Measurements from ENCODE around the gene MYBPC3.

The MYBPC3 gene

DNA sequence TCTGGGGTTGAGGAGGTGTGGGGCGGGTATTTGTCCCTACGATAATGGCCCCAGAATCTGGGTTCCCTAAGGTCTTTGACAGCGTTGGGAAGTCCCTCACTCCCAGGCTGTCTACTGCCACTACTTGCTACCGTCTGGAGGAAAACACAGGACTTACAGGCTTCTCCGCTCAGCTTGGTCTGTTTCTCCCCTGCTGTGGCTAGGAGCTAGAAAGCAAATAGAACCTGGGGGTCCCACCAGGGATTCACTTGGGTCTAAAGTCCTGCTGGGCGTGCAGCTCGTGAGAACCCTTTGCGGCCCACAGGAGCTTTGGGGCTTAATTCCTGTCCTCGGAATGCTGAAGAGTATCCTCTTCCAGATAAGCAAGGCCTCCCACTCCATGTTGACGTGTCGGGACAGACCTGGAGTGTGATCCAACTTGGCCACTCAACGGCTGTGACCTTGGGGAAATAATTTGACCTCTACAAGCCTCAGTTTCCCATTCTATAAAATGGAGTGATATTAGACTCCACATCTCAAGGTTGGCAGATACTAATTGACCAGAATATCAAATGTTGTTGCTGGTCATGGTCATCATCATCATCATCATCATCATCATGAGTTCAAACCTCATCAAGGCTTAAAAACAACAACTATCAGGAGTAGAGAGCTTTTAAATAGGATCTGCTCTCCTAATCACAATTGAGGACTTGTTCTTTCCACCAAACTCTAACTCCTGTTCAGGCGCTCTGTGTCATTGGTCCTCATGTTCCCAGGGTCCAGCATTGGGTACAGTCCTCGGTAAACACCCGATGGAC lies 1.7 kb upstream of the MYBPC3 start:
- Histone ChIP-seq H3K4me3 (ENCODE audit: low read length) (peak overlapping the region; percentile 56; the same call in 1 of the 2 replicates), H3K36me3 (ENCODE audit: insufficient read depth, low read depth, low read length) (no peaks in the 10 kb centered on the region), H3K27me3 (ENCODE audit: insufficient read depth, low read length) (no peaks in the 10 kb centered on the region), H3K9me3 (ENCODE audit: insufficient read depth, low read depth, low read length) (no peaks in the 10 kb centered on the region), H3K4me1 (ENCODE audit: insufficient read depth, low read length) (no peaks in the 10 kb centered on the region), H3K9ac (ENCODE audit: low read depth, low read length) (peak overlapping the region; percentile 36; the same call in 1 of the 2 replicates), H3K27ac (ENCODE audit: low read length) (no peak overlapping the region)

DNA sequence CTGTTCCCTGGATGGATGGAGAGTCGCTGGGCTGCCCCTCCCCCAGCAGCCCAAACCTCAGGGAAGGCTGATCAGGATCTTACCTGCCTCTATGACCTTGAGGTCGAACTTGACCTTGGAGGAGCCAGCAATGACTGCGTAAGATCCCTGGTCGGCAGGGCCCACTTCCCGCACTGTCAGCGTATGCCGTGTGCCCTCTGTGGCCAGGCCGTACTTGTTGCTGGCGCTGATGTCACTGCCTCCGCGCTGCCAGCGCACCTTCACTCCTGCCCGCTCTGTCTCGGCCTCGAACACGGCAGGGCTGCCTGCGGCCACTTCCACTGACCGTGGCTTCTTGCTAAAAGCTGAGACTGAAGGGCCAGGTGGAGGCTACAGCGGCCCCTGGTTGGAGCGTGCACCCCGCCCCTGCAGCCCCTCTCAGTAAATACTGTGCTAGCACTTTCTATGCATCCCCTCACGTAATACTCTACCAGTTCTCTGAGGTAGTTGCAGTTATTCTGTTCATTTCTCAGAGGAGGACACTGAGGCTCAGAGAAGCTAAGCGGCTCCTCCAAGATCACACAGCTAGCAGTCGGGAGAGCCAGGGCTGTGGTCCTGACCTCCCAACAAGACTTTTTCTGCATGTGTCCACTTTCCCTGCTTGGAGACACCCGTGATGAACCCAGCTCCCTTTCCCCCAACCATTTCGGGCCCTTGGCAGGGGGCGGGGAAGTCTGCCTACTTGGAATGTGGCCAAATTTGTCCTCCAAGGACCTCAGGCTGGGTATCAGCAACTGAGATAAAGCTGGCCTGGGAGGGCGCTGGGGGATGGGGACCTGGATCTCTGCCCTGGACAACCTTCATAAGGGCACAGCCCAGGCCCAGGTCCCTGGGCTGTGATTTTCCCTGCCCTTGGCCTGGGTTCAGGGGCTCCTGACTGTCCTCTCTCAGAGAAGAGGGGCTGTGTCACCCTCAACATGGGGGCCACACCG lies 1.1 kb downstream of the MYBPC3 start:
- Histone ChIP-seq H3K4me3 (ENCODE audit: low read length) (no peak overlapping the region), H3K9ac (ENCODE audit: low read depth, low read length) (no peak overlapping the region), H3K4me1 (ENCODE audit: insufficient read depth, low read length) (no peaks in the 10 kb centered on the region), H3K27me3 (ENCODE audit: insufficient read depth, low read length) (no peaks in the 10 kb centered on the region), H3K36me3 (ENCODE audit: insufficient read depth, low read depth, low read length) (no peaks in the 10 kb centered on the region), H3K9me3 (ENCODE audit: insufficient read depth, low read depth, low read length) (no peaks in the 10 kb centered on the region), H3K27ac (ENCODE audit: low read length) (no peak overlapping the region)

GRCh38 chr11:47350315-47350714 lies 2.2 kb downstream of the MYBPC3 start:
- no peaks in the 10 kb centered on the region for H3K9me3 ChIP-seq (ENCODE audit: insufficient read depth, low read depth, low read length)
- H3K4me1 ChIP-seq (ENCODE audit: insufficient read depth, low read length): no peaks in the 10 kb centered on the region
- H3K4me3 ChIP-seq (ENCODE audit: low read length): no peak overlapping the region
- no peak overlapping the region for H3K27ac ChIP-seq (ENCODE audit: low read length)
- no peaks in the 10 kb centered on the region for H3K27me3 ChIP-seq (ENCODE audit: insufficient read depth, low read length)
- no peaks in the 10 kb centered on the region for H3K36me3 ChIP-seq (ENCODE audit: insufficient read depth, low read depth, low read length)
- no peak overlapping the region for H3K9ac ChIP-seq (ENCODE audit: low read depth, low read length)

- Histone ChIP-seq H3K9me3 (ENCODE audit: insufficient read depth, low read depth, low read length) (no peaks in the 10 kb centered on the region), H3K27ac (ENCODE audit: low read length) (no peak overlapping the region), H3K36me3 (ENCODE audit: insufficient read depth, low read depth, low read length) (no peaks in the 10 kb centered on the region), H3K4me3 (ENCODE audit: low read length) (no peak overlapping the region), H3K4me1 (ENCODE audit: insufficient read depth, low read length) (no peaks in the 10 kb centered on the region), H3K27me3 (ENCODE audit: insufficient read depth, low read length) (no peaks in the 10 kb centered on the region; the same call in 1 of the 2 replicates), H3K9ac (ENCODE audit: low read depth, low read length) (no peak overlapping the region)
These were observed 2.9 kb downstream of the MYBPC3 start for GRCh38 chr11:47349521-47350095.

GRCh38 chr11:47348859-47349258 lies 3.6 kb downstream of the MYBPC3 start:
- H3K9me3 ChIP-seq (ENCODE audit: insufficient read depth, low read depth, low read length): no peaks in the 10 kb centered on the region
- H3K27ac ChIP-seq (ENCODE audit: low read length): no peak overlapping the region
- H3K4me1 ChIP-seq (ENCODE audit: insufficient read depth, low read length): no peaks in the 10 kb centered on the region
- no peaks in the 10 kb centered on the region; the same call in 1 of the 2 replicates for H3K27me3 ChIP-seq (ENCODE audit: insufficient read depth, low read length)
- H3K36me3 ChIP-seq (ENCODE audit: insufficient read depth, low read depth, low read length): no peaks in the 10 kb centered on the region
- H3K4me3 ChIP-seq (ENCODE audit: low read length): no peak overlapping the region
- H3K9ac ChIP-seq (ENCODE audit: low read depth, low read length): no peak overlapping the region

- Histone ChIP-seq H3K9me3 (ENCODE audit: insufficient read depth, low read depth, low read length) (no peaks in the 10 kb centered on the region), H3K9ac (ENCODE audit: low read depth, low read length) (no peak overlapping the region), H3K4me3 (ENCODE audit: low read length) (no peak overlapping the region), H3K36me3 (ENCODE audit: insufficient read depth, low read depth, low read length) (no peaks in the 10 kb centered on the region), H3K27ac (ENCODE audit: low read length) (no peak overlapping the region), H3K27me3 (ENCODE audit: insufficient read depth, low read length) (no peaks in the 10 kb centered on the region; the same call in 1 of the 2 replicates), H3K4me1 (ENCODE audit: insufficient read depth, low read length) (no peaks in the 10 kb centered on the region)
These were observed 4.2 kb downstream of the MYBPC3 start for GRCh38 chr11:47348131-47348802.

DNA sequence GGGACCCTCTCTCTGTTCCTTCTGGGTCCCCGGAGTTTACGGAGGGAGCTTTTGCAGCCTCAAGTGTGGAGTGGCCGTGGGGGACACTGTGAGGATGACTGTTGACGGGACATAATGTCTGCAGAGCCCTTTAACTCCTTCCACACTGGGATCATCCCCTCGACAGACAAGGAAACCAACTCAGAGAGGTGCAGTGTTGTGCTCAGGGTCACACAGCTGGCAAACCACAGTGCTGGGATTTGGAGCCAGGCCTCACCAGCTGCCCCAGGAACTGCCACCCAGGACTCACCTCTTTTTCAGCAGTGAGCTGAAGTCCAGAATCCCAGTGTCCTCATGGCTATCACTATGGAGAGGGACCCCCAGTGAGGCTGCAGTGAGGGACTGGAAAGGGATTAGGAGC lies 5.4 kb downstream of the MYBPC3 start:
- Histone ChIP-seq H3K27ac (ENCODE audit: low read length) (no peak overlapping the region), H3K4me1 (ENCODE audit: insufficient read depth, low read length) (no peaks in the 10 kb centered on the region), H3K4me3 (ENCODE audit: low read length) (no peak overlapping the region), H3K36me3 (ENCODE audit: insufficient read depth, low read depth, low read length) (no peaks in the 10 kb centered on the region), H3K9me3 (ENCODE audit: insufficient read depth, low read depth, low read length) (no peaks in the 10 kb centered on the region), H3K27me3 (ENCODE audit: insufficient read depth, low read length) (no peaks in the 10 kb centered on the region; the same call in 1 of the 2 replicates), H3K9ac (ENCODE audit: low read depth, low read length) (no peak overlapping the region)

GRCh38 chr11:47345890-47346563 lies 6.5 kb downstream of the MYBPC3 start:
- Histone ChIP-seq H3K4me1 (ENCODE audit: insufficient read depth, low read length) (no peaks in the 10 kb centered on the region), H3K27me3 (ENCODE audit: insufficient read depth, low read length) (no peaks in the 10 kb centered on the region; the same call in 1 of the 2 replicates), H3K9ac (ENCODE audit: low read depth, low read length) (no peak overlapping the region), H3K4me3 (ENCODE audit: low read length) (no peak overlapping the region), H3K36me3 (ENCODE audit: insufficient read depth, low read depth, low read length) (no peaks in the 10 kb centered on the region), H3K27ac (ENCODE audit: low read length) (no peak overlapping the region), H3K9me3 (ENCODE audit: insufficient read depth, low read depth, low read length) (no peaks in the 10 kb centered on the region)

DNA sequence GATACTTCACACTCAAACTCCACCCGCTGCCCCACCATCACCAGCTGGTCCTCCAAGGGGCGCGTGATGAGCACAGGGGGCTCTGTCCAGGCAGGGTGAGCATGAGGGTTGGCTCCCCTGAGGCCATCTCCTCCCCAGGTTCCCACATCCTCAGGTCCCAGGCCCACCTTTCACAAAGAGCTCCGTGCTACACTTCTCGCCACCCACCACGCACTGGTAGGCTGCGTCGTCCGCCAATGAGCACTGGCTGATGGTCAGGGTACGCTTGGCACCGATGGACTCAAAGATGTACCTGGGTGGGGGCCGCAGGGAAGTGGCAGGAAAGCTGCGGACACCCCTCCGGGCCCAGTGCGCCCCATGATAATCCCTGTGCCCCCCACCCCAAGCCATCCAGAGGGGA lies 9.6 kb downstream of the MYBPC3 start:
- Histone ChIP-seq H3K4me3 (ENCODE audit: low read length) (no peak overlapping the region), H3K27me3 (ENCODE audit: insufficient read depth, low read length) (no peaks in the 10 kb centered on the region; the same call in 1 of the 2 replicates), H3K27ac (ENCODE audit: low read length) (no peak overlapping the region), H3K36me3 (ENCODE audit: insufficient read depth, low read depth, low read length) (no peaks in the 10 kb centered on the region), H3K9me3 (ENCODE audit: insufficient read depth, low read depth, low read length) (no peaks in the 10 kb centered on the region), H3K4me1 (ENCODE audit: insufficient read depth, low read length) (no peaks in the 10 kb centered on the region), H3K9ac (ENCODE audit: low read depth, low read length) (no peak overlapping the region)

- H3K4me3 ChIP-seq (ENCODE audit: low read length): no peak overlapping the region
- no peak overlapping the region for H3K9ac ChIP-seq (ENCODE audit: low read depth, low read length)
These were observed 10.3 kb downstream of the MYBPC3 start for GRCh38 chr11:47342036-47342803.

More at GRCh38 chr11:47342036-47342803, 10.3 kb downstream of the MYBPC3 start:
- H3K27ac ChIP-seq (ENCODE audit: low read length): no peak overlapping the region
- no peaks in the 10 kb centered on the region for H3K4me1 ChIP-seq (ENCODE audit: insufficient read depth, low read length)
- no peaks in the 10 kb centered on the region; the same call in 1 of the 2 replicates for H3K27me3 ChIP-seq (ENCODE audit: insufficient read depth, low read length)
- H3K36me3 ChIP-seq (ENCODE audit: insufficient read depth, low read depth, low read length): no peaks in the 10 kb centered on the region
- H3K9me3 ChIP-seq (ENCODE audit: insufficient read depth, low read depth, low read length): no peaks in the 10 kb centered on the region
